HG03439 (cell line): ENCODE results near the gene TRIM24.
A peak's percentile ranks its signal among the peaks of the same experiment; 100 is the strongest.
"Not testable (repeated sequence)": the region's sequence is repeated elsewhere in the genome, so short reads cannot be mapped to it uniquely, and the experiment has no call there.

Experiments used
- ATAC-seq: cut with Tn5 transposase; IDR thresholded peaks from one replicate; pipeline ENCODE4 v1.9.1; 2021; ENCODE audit warnings: mild to moderate bottlenecking, moderate library complexity; ENCODE audit not compliant: unreplicated experiment

The TRIM24 gene

GRCh38 chr7:138525757-138526156, 65.7 kb downstream of the TRIM24 start:
- no peak for ATAC-seq

- no peak for ATAC-seq
Measured at GRCh38 chr7:138527746-138528223, 67.7 kb downstream of the TRIM24 start.

- ATAC-seq, result not testable (repeated sequence)
Measured at GRCh38 chr7:138536833-138537232, 76.8 kb downstream of the TRIM24 start.

- no peak for ATAC-seq
Measured at GRCh38 chr7:138538518-138538917, 78.5 kb downstream of the TRIM24 start.

GRCh38 chr7:138538997-138539644, 79.1 kb downstream of the TRIM24 start:
- no peak for ATAC-seq

- peak; percentile 73 for ATAC-seq
Measured at GRCh38 chr7:138542183-138542582, 82.1 kb downstream of the TRIM24 start.

GRCh38 chr7:138543739-138544138, 83.7 kb downstream of the TRIM24 start:
- no peak for ATAC-seq

- ATAC-seq, result no peak
Measured at GRCh38 chr7:138545123-138545522, 85.1 kb downstream of the TRIM24 start.

- ATAC-seq, result no peak
Measured at GRCh38 chr7:138546064-138546619, 86.1 kb downstream of the TRIM24 start.

GRCh38 chr7:138546829-138547228, 86.8 kb downstream of the TRIM24 start:
- no peak for ATAC-seq

- no peak for ATAC-seq
Measured at GRCh38 chr7:138549082-138549481, 89.0 kb downstream of the TRIM24 start.

GRCh38 chr7:138550337-138550736, 90.3 kb downstream of the TRIM24 start:
- no peak for ATAC-seq

- no peak for ATAC-seq
Measured at GRCh38 chr7:138551102-138551501, 91.0 kb downstream of the TRIM24 start.

GRCh38 chr7:138553805-138554204, 93.7 kb downstream of the TRIM24 start:
- no peak for ATAC-seq

- ATAC-seq, result no peak
Measured at GRCh38 chr7:138554674-138555073, 94.6 kb downstream of the TRIM24 start.

- ATAC-seq, result no peak
Measured at GRCh38 chr7:138555684-138556083, 95.6 kb downstream of the TRIM24 start.

GRCh38 chr7:138556771-138557484, 96.9 kb downstream of the TRIM24 start:
- no peak for ATAC-seq

GRCh38 chr7:138559448-138559847, 99.4 kb downstream of the TRIM24 start:
- ATAC-seq, result no peak

- no peak for ATAC-seq
Measured at GRCh38 chr7:138563808-138564207, 103.7 kb downstream of the TRIM24 start.

- ATAC-seq, result no peak
Measured at GRCh38 chr7:138564365-138564764, 104.3 kb downstream of the TRIM24 start.

GRCh38 chr7:138565071-138565450, 105.0 kb downstream of the TRIM24 start:
- ATAC-seq, result no peak

GRCh38 chr7:138565451-138566114, 105.5 kb downstream of the TRIM24 start:
- ATAC-seq, result no peak
